ENCODE data around the gene UNC5B.

UNC5B gene

GRCh38 chr10:71241114-71241829 is 28.9 kb downstream of the UNC5B start:
- Histone ChIP-seq H3K36me3 (ENCODE audit: control insufficient read depth, insufficient read depth, low read length) (peaks cover 3% of the 10 kb centered on the region), H3K9me3 (ENCODE audit: control insufficient read depth, low read length) (no peaks in the 10 kb centered on the region), H3K27ac (ENCODE audit: low read depth, low read length, severe bottlenecking) (peak overlapping the region; percentile 16), H3K4me1 (ENCODE audit: control insufficient read depth, insufficient read depth, low read length, poor library complexity, severe bottlenecking) (peaks cover 74% of the 10 kb centered on the region), H3K4me3 (ENCODE audit: extremely low read depth, insufficient read depth, low read length, poor library complexity, severe bottlenecking) (no peak overlapping the region)
- WGBS, 2 experiments (ENCODE audit: insufficient coverage in 2 of 2), result 92 to 93% methylated on average over 4 to 10 of the region's 11 CpGs

GRCh38 chr10:71241830-71242621 is 29.7 kb downstream of the UNC5B start:
- Histone ChIP-seq H3K36me3 (ENCODE audit: control insufficient read depth, insufficient read depth, low read length) (peaks cover 3% of the 10 kb centered on the region), H3K4me3 (ENCODE audit: extremely low read depth, insufficient read depth, low read length, poor library complexity, severe bottlenecking) (no peak overlapping the region), H3K9me3 (ENCODE audit: control insufficient read depth, low read length) (no peaks in the 10 kb centered on the region), H3K27ac (ENCODE audit: low read depth, low read length, severe bottlenecking) (peak overlapping the region; percentile 16), H3K4me1 (ENCODE audit: control insufficient read depth, insufficient read depth, low read length, poor library complexity, severe bottlenecking) (peaks cover 75% of the 10 kb centered on the region)
- 83 to 87% methylated on average over 10 to 11 of the region's 12 CpGs for WGBS, 2 experiments (ENCODE audit: insufficient coverage in 2 of 2)

- no peak overlapping the region for H3K27ac ChIP-seq (ENCODE audit: low read depth, low read length, severe bottlenecking)
- WGBS, 2 experiments (ENCODE audit: insufficient coverage in 2 of 2), result 92 to 97% methylated on average over 8 to 9 of the region's 13 CpGs
- H3K4me1 ChIP-seq (ENCODE audit: control insufficient read depth, insufficient read depth, low read length, poor library complexity, severe bottlenecking), result peaks cover 71% of the 10 kb centered on the region
- H3K9me3 ChIP-seq (ENCODE audit: control insufficient read depth, low read length), result no peaks in the 10 kb centered on the region
- no peak overlapping the region for H3K4me3 ChIP-seq (ENCODE audit: extremely low read depth, insufficient read depth, low read length, poor library complexity, severe bottlenecking)
- peaks cover 3% of the 10 kb centered on the region for H3K36me3 ChIP-seq (ENCODE audit: control insufficient read depth, insufficient read depth, low read length)
These were observed 30.2 kb downstream of the UNC5B start for GRCh38 chr10:71242622-71243009.

- Histone ChIP-seq H3K27ac (ENCODE audit: low read depth, low read length, severe bottlenecking) (no peak overlapping the region), H3K36me3 (ENCODE audit: control insufficient read depth, insufficient read depth, low read length) (peaks cover 8% of the 10 kb centered on the region), H3K4me3 (ENCODE audit: extremely low read depth, insufficient read depth, low read length, poor library complexity, severe bottlenecking) (no peak overlapping the region), H3K9me3 (ENCODE audit: control insufficient read depth, low read length) (no peaks in the 10 kb centered on the region), H3K4me1 (ENCODE audit: control insufficient read depth, insufficient read depth, low read length, poor library complexity, severe bottlenecking) (peaks cover 62% of the 10 kb centered on the region)
- 91 to 97% methylated on average over 3 to 5 of the region's 6 CpGs for WGBS, 2 experiments (ENCODE audit: insufficient coverage in 2 of 2)
These were observed 31.5 kb downstream of the UNC5B start for GRCh38 chr10:71243756-71244395.

GRCh38 chr10:71244431-71245419 is 32.4 kb downstream of the UNC5B start:
- Histone ChIP-seq H3K36me3 (ENCODE audit: control insufficient read depth, insufficient read depth, low read length) (peaks cover 11% of the 10 kb centered on the region), H3K27ac (ENCODE audit: low read depth, low read length, severe bottlenecking) (peak overlapping the region; percentile 45), H3K4me1 (ENCODE audit: control insufficient read depth, insufficient read depth, low read length, poor library complexity, severe bottlenecking) (peaks cover 59% of the 10 kb centered on the region), H3K4me3 (ENCODE audit: extremely low read depth, insufficient read depth, low read length, poor library complexity, severe bottlenecking) (no peak overlapping the region), H3K9me3 (ENCODE audit: control insufficient read depth, low read length) (no peaks in the 10 kb centered on the region)
- 91 to 92% methylated on average over 24 to 26 of the region's 29 CpGs for WGBS, 2 experiments (ENCODE audit: insufficient coverage in 2 of 2)

GRCh38 chr10:71245420-71246325 is 33.3 kb downstream of the UNC5B start:
- Histone ChIP-seq H3K9me3 (ENCODE audit: control insufficient read depth, low read length) (no peaks in the 10 kb centered on the region), H3K36me3 (ENCODE audit: control insufficient read depth, insufficient read depth, low read length) (peaks cover 11% of the 10 kb centered on the region), H3K27ac (ENCODE audit: low read depth, low read length, severe bottlenecking) (peak overlapping the region; percentile 10), H3K4me3 (ENCODE audit: extremely low read depth, insufficient read depth, low read length, poor library complexity, severe bottlenecking) (no peak overlapping the region), H3K4me1 (ENCODE audit: control insufficient read depth, insufficient read depth, low read length, poor library complexity, severe bottlenecking) (peaks cover 50% of the 10 kb centered on the region)
- 89 to 92% methylated on average over 15 to 19 of the region's 21 CpGs for WGBS, 2 experiments (ENCODE audit: insufficient coverage in 2 of 2)

GRCh38 chr10:71246591-71247413 is 34.4 kb downstream of the UNC5B start:
- H3K9me3 ChIP-seq (ENCODE audit: control insufficient read depth, low read length), result no peaks in the 10 kb centered on the region
- 85% methylated on average over 8 to 9 of the region's 11 CpGs for WGBS, 2 experiments (ENCODE audit: insufficient coverage in 2 of 2)
- H3K36me3 ChIP-seq (ENCODE audit: control insufficient read depth, insufficient read depth, low read length), result peaks cover 18% of the 10 kb centered on the region
- H3K4me1 ChIP-seq (ENCODE audit: control insufficient read depth, insufficient read depth, low read length, poor library complexity, severe bottlenecking), result peaks cover 47% of the 10 kb centered on the region
- peak overlapping the region; percentile 36 for H3K27ac ChIP-seq (ENCODE audit: low read depth, low read length, severe bottlenecking)
- H3K4me3 ChIP-seq (ENCODE audit: extremely low read depth, insufficient read depth, low read length, poor library complexity, severe bottlenecking), result no peak overlapping the region

GRCh38 chr10:71247414-71247705 is 35.0 kb downstream of the UNC5B start:
- no peak overlapping the region for H3K4me3 ChIP-seq (ENCODE audit: extremely low read depth, insufficient read depth, low read length, poor library complexity, severe bottlenecking)
- peaks cover 17% of the 10 kb centered on the region for H3K36me3 ChIP-seq (ENCODE audit: control insufficient read depth, insufficient read depth, low read length)
- peaks cover 46% of the 10 kb centered on the region for H3K4me1 ChIP-seq (ENCODE audit: control insufficient read depth, insufficient read depth, low read length, poor library complexity, severe bottlenecking)
- 98 to 100% methylated on average over 1 to 4 of the region's 4 CpGs for WGBS, 2 experiments (ENCODE audit: insufficient coverage in 2 of 2)
- no peaks in the 10 kb centered on the region for H3K9me3 ChIP-seq (ENCODE audit: control insufficient read depth, low read length)
- H3K27ac ChIP-seq (ENCODE audit: low read depth, low read length, severe bottlenecking), result no peak overlapping the region

- H3K4me3 ChIP-seq (ENCODE audit: extremely low read depth, insufficient read depth, low read length, poor library complexity, severe bottlenecking), result no peak overlapping the region
- no peak overlapping the region for H3K27ac ChIP-seq (ENCODE audit: low read depth, low read length, severe bottlenecking)
- no peaks in the 10 kb centered on the region for H3K9me3 ChIP-seq (ENCODE audit: control insufficient read depth, low read length)
- H3K4me1 ChIP-seq (ENCODE audit: control insufficient read depth, insufficient read depth, low read length, poor library complexity, severe bottlenecking), result peaks cover 49% of the 10 kb centered on the region
- no CpG with 5 or more reads among the region's 1 CpG for WGBS, 2 experiments (ENCODE audit: insufficient coverage in 2 of 2)
- H3K36me3 ChIP-seq (ENCODE audit: control insufficient read depth, insufficient read depth, low read length), result peaks cover 17% of the 10 kb centered on the region
These were observed 35.4 kb downstream of the UNC5B start for GRCh38 chr10:71247804-71248203.
